ENCODE measurements around the gene KRT84. TPM values are rescaled to one million over a fixed set of nuclear protein-coding genes. Genes with fewer than 3 reads are reported as not detected.

KRT84 gene
- total and polyA plus RNA-seq, 10 of the 15 experiments (the other 5 are each of a cell fraction or from before 2014, with no cell fraction given): not detected

DNA sequence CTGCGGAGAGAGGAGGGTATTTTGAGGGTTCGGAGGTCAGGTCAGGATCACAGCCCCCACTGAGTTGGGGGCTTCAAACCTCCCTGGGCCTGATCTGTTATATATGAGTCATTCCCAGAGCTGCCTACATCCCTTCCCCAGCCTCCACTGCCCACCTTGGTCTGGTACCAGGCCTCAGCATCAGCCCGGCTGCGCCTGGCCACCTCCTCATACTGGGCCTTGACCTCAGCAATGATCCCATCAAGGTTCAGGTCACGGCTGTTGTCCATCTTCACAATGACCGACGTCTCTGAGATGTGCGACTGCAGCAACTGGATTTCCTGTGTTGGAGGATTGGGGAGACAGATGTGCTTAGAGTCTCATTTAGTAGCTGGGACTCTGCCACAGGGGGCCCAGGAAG lies 4.2 kb downstream of the KRT84 start:
- no peak overlapping the region for H2AFZ ChIP-seq (ENCODE audit: control insufficient read depth, low read depth, low read length)
- TF ChIP-seq PAX8 (IDR thresholded peaks at IDR 0.05) (no peak), CEBPB (IDR thresholded peaks at IDR 0.05; ENCODE audit: borderline replicate concordance in 1 of 2, low read depth in 2 of 2, low read length in 2 of 2) (no peak), CHD2 (IDR thresholded peaks at IDR 0.05; ENCODE audit: borderline replicate concordance, low read depth, low read length) (no peak), BRCA1 (IDR thresholded peaks at IDR 0.05; ENCODE audit: low read depth, low read length) (no peak), TARDBP (IDR thresholded peaks at IDR 0.05; ENCODE audit: borderline replicate concordance) (no peak), BMI1 (IDR thresholded peaks at IDR 0.05; ENCODE audit: borderline replicate concordance) (no peak), DPF2 (IDR thresholded peaks at IDR 0.05) (no peak), STAT1 (conservative IDR thresholded peaks at IDR 0.05) (no peak), IKZF1 (conservative IDR thresholded peaks at IDR 0.05) (no peak), E2F4 (IDR thresholded peaks at IDR 0.05; ENCODE audit: low read depth, low read length) (no peak), SPI1 (IDR thresholded peaks at IDR 0.05; ENCODE audit: borderline replicate concordance, insufficient read depth, low read depth, low read length) (no peak), KLF5 (IDR thresholded peaks at IDR 0.05; ENCODE audit: partially characterized antibody) (no peak), JUND (IDR thresholded peaks at IDR 0.05; ENCODE audit: low read depth, low read length) (no peak), JUNB (IDR thresholded peaks at IDR 0.05) (no peak), SMARCA5 (IDR thresholded peaks at IDR 0.05) (no peak), TCF12 (IDR thresholded peaks at IDR 0.05; ENCODE audit: low read depth, low read length) (no peak), SMAD1 (IDR thresholded peaks at IDR 0.05; ENCODE audit: low read depth, partially characterized antibody) (no peak), SP1 (IDR thresholded peaks at IDR 0.05; ENCODE audit: low read depth, low read length) (no peak), CBFB (IDR thresholded peaks at IDR 0.05; ENCODE audit: low read depth) (no peak)
- TF ChIP-seq, protein P1, sequence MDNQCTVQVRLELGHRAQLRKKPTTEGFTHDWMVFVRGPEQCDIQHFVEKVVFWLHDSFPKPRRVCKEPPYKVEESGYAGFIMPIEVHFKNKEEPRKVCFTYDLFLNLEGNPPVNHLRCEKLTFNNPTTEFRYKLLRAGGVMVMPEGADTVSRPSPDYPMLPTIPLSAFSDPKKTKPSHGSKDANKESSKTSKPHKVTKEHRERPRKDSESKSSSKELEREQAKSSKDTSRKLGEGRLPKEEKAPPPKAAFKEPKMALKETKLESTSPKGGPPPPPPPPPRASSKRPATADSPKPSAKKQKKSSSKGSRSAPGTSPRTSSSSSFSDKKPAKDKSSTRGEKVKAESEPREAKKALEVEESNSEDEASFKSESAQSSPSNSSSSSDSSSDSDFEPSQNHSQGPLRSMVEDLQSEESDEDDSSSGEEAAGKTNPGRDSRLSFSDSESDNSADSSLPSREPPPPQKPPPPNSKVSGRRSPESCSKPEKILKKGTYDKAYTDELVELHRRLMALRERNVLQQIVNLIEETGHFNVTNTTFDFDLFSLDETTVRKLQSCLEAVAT (IDR thresholded peaks at IDR 0.05): no peak
- DNase-seq (ENCODE audit: low read depth, low spot score): no peak
- ChIA-PET CTCF (interaction anchor here (1.3 to 1.9 kb wide), 2 partner anchors 9 to 33 kb away, joined by 3 to 4 read pairs; no protein-coding TSS in a partner anchor), POLR2A (no interaction called here), SMC1A (ENCODE audit: uncharacterized antibody, unreplicated experiment) (no interaction called here), RAD21 (ENCODE audit: unreplicated experiment) (no interaction called here)
- whole genome bisulfite sequencing (ENCODE audit: insufficient coverage, insufficient replicate concordance, low lambda C conversion rate, missing lambda C conversion rate): 39% methylated on average over 8 of the region's 8 CpGs
- no peaks in the 10 kb centered on the region for H3K36me3 ChIP-seq (ENCODE audit: control insufficient read depth in 2 of 2, insufficient read depth in 2 of 2, low read length in 1 of 2)
- H4K20me1 ChIP-seq (ENCODE audit: control insufficient read depth, insufficient read depth): no peaks in the 10 kb centered on the region; the same call in 1 of the 2 replicates
- no peak overlapping the region for H3K4me2 ChIP-seq (ENCODE audit: control insufficient read depth, insufficient read depth)
- no peaks in the 10 kb centered on the region for H3K9me3 ChIP-seq (replicated peaks; ENCODE audit: control insufficient read depth, insufficient read depth, low read length)
- no peak overlapping the region for H3K9ac ChIP-seq (ENCODE audit: control insufficient read depth, insufficient read depth, low read length)
- intact Hi-C loops (cut with micrococcal nuclease; ENCODE audit: unreplicated experiment): no loop called here
- H3K4me1 ChIP-seq (ENCODE audit: control insufficient read depth, insufficient read depth, low read length): no peaks in the 10 kb centered on the region
- no peaks in the 10 kb centered on the region for H3K79me2 ChIP-seq (ENCODE audit: control insufficient read depth, insufficient read depth, low read length)
- in situ Hi-C loops (cut with MboI): loop anchor here (5.0 to 25.0 kb wide), 2 partner anchors 496 to 606 kb away; no protein-coding TSS in a partner anchor
- peaks cover 3% of the 10 kb centered on the region in 2 experiments; a peak in 3 of 4 replicates for H3K27me3 ChIP-seq (replicated peaks in 1 of 2; ENCODE audit: control insufficient read depth in 2 of 2, insufficient read depth in 2 of 2, low read length in 1 of 2)
- BruUV-seq (replicated peaks): no TSS peak
- no peak for ATAC-seq
- H3K4me3 ChIP-seq: no peak overlapping the region
- FAIRE-seq: no peak
- H3K27ac ChIP-seq (ENCODE audit: control insufficient read depth, insufficient read depth): no peak overlapping the region

Data from GM12878 (cell line).